SH-SY5Y (cell line): ENCODE measurements around the gene UBE2R2.

Experiments
- GATA2 ChIP-seq: IDR thresholded peaks from 2 replicates; pipeline ENCODE4 v1.6.1; 2011; ENCODE audit warnings: mild to moderate bottlenecking, low read depth, low read length
- GATA3 ChIP-seq: IDR thresholded peaks from 2 replicates; pipeline ENCODE4 v1.6.1; 2011; ENCODE audit warnings: low read depth, mild to moderate bottlenecking, low read length, moderate library complexity

Gene UBE2R2

GRCh38 chr9:33798545-33798944 is 18.4 kb upstream of the UBE2R2 start:
- TF ChIP-seq GATA2 (no peak), GATA3 (no peak)

GRCh38 chr9:33799928-33800704 is 16.8 kb upstream of the UBE2R2 start:
- TF ChIP-seq GATA2 (no peak), GATA3 (no peak)

GRCh38 chr9:33800886-33801285 is 16.1 kb upstream of the UBE2R2 start:
- TF ChIP-seq GATA2 (no peak), GATA3 (no peak)

- TF ChIP-seq GATA2: no peak
- TF ChIP-seq GATA3: no peak
These were observed 7.5 kb upstream of the UBE2R2 start for GRCh38 chr9:33809506-33809905.

GRCh38 chr9:33813712-33814641 is 3.0 kb upstream of the UBE2R2 start:
- no peak for TF ChIP-seq GATA2
- no peak for TF ChIP-seq GATA3

GRCh38 chr9:33815781-33816180 is 1.2 kb upstream of the UBE2R2 start:
- TF ChIP-seq GATA3 (no peak), GATA2 (no peak)

GRCh38 chr9:33817327-33818166 is 587 bp downstream of the UBE2R2 start:
- TF ChIP-seq GATA2 (no peak), GATA3 (no peak)

- TF ChIP-seq GATA3 (no peak), GATA2 (no peak)
These were observed 1.3 kb downstream of the UBE2R2 start for GRCh38 chr9:33818167-33818846.

- TF ChIP-seq GATA2: no peak
- TF ChIP-seq GATA3: no peak
These were observed 2.0 kb downstream of the UBE2R2 start for GRCh38 chr9:33818847-33819500.

- TF ChIP-seq GATA2 (no peak), GATA3 (no peak)
These were observed 3.3 kb downstream of the UBE2R2 start for GRCh38 chr9:33820231-33820745.

- TF ChIP-seq GATA3 (no peak), GATA2 (no peak)
These were observed 6.8 kb downstream of the UBE2R2 start for GRCh38 chr9:33823801-33824200.

- TF ChIP-seq GATA3: no peak
These were observed 18.8 kb downstream of the UBE2R2 start for GRCh38 chr9:33835625-33836260.
